AG04450 (cell line): ENCODE results near the gene EGR1. TPM values are rescaled to one million over a fixed set of nuclear protein-coding genes. Genes with fewer than 3 reads are reported as not detected.

Source experiments
- CTCF ChIA-PET: fragments of 300-600, 350-600 bp; formaldehyde crosslinking; extraction: SDS; loops from one replicate; lab custom pipeline; 2022; ENCODE audit warnings: antibody characterized with exemption, inconsistent platforms; lab: Charles Lee
- POLR2A ChIA-PET: fragments of 350-600 bp; formaldehyde crosslinking; extraction: SDS; loops from one replicate; lab custom pipeline; 2021; ENCODE audit warnings: antibody characterized with exemption, inconsistent platforms; lab: Yijun Ruan, JAX
- DNase-seq: peaks from one replicate; pipeline ENCODE4 v3.0.0-alpha.2; 2011; ENCODE audit warnings: low read depth, low spot score
- H3K27ac ChIP-seq: one replicate; pipeline ENCODE4 v1.5.1; 2012; ENCODE audit warnings: low read depth, low read length, control low read depth
- H3K27me3 ChIP-seq: one replicate; pipeline ENCODE4 v1.6.0; 2012; ENCODE audit warnings: low read length; ENCODE audit not compliant: control insufficient read depth, insufficient read depth
- H3K4me3 ChIP-seq: 2 replicates; pipeline ENCODE4 v1.5.1; 2011; ENCODE audit warnings: mild to moderate bottlenecking, low read depth, low read length, control low read depth
- H3K9me3 ChIP-seq: 2 replicates; pipeline ENCODE4 v1.5.1; 2012; ENCODE audit warnings: low read length; ENCODE audit not compliant: control insufficient read depth, insufficient read depth
- CTCF ChIP-seq: IDR thresholded peaks from 2 replicates; pipeline ENCODE4 v1.5.1; 2011; ENCODE audit warnings: low read depth, low read length, control low read depth, inconsistent platforms
- polyA plus RNA-seq: library from polyadenylated mRNA; depleted of rRNA; stranded (reverse); fragments of >200 nt; gene quantifications from 2 replicates; pipeline ENCODE4 v1.2.3, GENCODE V29; 2011

The EGR1 gene
- polyA plus RNA-seq, 1 experiment = 17.0 TPM

- DNase-seq = peak; percentile 43
- TF ChIP-seq CTCF = no peak
- peaks cover 8% of the 10 kb centered on the region; the same call in 1 of the 2 replicates for H3K9me3 ChIP-seq
- no peaks in the 10 kb centered on the region for H3K27me3 ChIP-seq
- H3K27ac ChIP-seq = no peak overlapping the region
- ChIA-PET CTCF (interaction anchor here (0.5 to 3.4 kb wide), 5 partner anchors 27 to 114 kb away, joined by 3 to 32 read pairs (median 6); partner anchors contain the start of gene KDM3B), POLR2A (interaction anchor here (0.6 to 2.9 kb wide), 11 partner anchors 7 to 827 kb away, joined by 3 to 26 read pairs (median 7); partner anchors contain the start of genes ETF1, HSPA9 and MATR3)
- H3K4me3 ChIP-seq = peak overlapping the region; percentile 94
Observed at GRCh38 chr5:138466125-138466899, 1.0 kb downstream of the EGR1 start.

- Histone ChIP-seq H3K27ac (no peak overlapping the region), H3K9me3 (peaks cover 8% of the 10 kb centered on the region; the same call in 1 of the 2 replicates), H3K27me3 (no peaks in the 10 kb centered on the region), H3K4me3 (peak overlapping the region; percentile 94)
- no peak for TF ChIP-seq CTCF
- POLR2A ChIA-PET = interaction anchor here (2.6 kb wide), 1 partner anchor 37 kb away, joined by 26 read pairs; no protein-coding TSS in a partner anchor
- peak; percentile 43 for DNase-seq
- CTCF ChIA-PET = interaction anchor here (0.5 kb wide), 1 partner anchor 33 kb away, joined by 3 read pairs; no protein-coding TSS in a partner anchor
Observed at GRCh38 chr5:138466900-138467710, 1.8 kb downstream of the EGR1 start.

- TF ChIP-seq CTCF = no peak
- Histone ChIP-seq H3K4me3 (peak overlapping the region; percentile 94), H3K9me3 (peaks cover 8% of the 10 kb centered on the region; the same call in 1 of the 2 replicates), H3K27me3 (no peaks in the 10 kb centered on the region), H3K27ac (peak overlapping the region; percentile 21)
- POLR2A ChIA-PET = no interaction called here
- CTCF ChIA-PET = no interaction called here
- peak; percentile 18 for DNase-seq
Observed at GRCh38 chr5:138467711-138468132, 2.4 kb downstream of the EGR1 start.

- peak; percentile 41 for DNase-seq
- Histone ChIP-seq H3K9me3 (peaks cover 8% of the 10 kb centered on the region; the same call in 1 of the 2 replicates), H3K4me3 (peak overlapping the region; percentile 94), H3K27me3 (no peaks in the 10 kb centered on the region), H3K27ac (no peak overlapping the region)
- CTCF ChIA-PET = no interaction called here
- no peak for TF ChIP-seq CTCF
- POLR2A ChIA-PET = no interaction called here
Observed at GRCh38 chr5:138468133-138468965, 3.1 kb downstream of the EGR1 start.
